Right kidney (tissue), 1 donor: Measurements from ENCODE around the gene EFNA5.

ENCODE experiments used
- DNase-seq: peaks from one replicate; pipeline ENCODE4 v3.0.0-alpha.2; 2016

The EFNA5 gene

DNA sequence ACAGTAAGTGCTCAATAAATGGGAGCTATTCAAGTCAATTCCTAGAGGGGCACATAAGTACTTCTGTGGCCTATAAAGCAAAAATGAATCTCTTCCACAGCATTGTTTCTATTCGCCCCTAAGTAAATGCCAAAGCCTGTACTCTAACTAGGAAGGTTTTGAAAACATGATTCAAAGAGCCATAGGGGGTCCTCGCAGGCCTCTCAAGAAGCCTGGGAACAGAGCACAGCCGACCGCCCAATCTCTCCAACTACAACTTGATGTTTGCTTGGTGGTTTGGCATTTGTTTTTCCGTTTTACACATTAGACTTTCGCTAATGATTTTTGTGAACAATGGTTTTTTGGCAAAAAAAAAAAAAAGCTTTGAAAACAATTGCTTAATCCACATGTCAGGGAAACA, 19.4 kb downstream of the EFNA5 start:
- no peak for DNase-seq

DNA sequence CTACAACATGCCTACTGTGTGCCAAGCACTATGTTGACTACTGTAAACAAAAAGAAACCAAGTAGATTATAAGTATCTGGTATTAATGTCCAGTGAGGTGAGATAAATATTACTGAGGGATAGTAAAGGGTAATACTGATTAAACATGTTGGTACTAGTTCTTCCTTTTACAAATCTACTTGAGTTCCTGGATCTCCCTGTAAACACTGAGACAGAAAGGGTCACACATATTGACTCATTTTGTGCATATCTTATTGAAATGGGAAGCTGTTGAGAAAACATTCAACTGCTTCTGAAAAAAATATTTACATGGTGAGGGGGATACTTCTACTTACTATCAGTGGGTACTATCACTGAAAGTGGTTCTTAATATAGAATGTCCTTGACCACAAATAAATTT, 24.3 kb downstream of the EFNA5 start:
- DNase-seq, result no peak

DNA sequence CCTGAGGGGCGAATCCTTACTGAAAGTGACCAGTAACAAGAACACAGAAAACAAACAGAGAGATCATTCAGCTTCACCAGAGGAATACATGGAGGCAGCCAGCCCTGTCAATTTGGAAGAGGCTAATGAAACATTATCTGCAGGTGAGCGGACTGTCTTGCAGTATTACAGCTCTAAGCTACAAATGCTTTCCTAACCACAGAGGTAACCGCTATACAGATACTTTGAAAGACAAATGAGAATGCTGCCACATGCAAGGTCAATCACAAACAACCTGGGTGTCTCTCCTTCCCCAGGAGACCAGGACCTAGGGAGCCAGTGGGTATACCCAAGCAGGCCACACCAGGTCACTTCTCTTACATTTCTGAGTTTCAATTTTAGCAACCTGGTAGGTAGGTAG, 30.2 kb downstream of the EFNA5 start:
- no peak for DNase-seq

DNA sequence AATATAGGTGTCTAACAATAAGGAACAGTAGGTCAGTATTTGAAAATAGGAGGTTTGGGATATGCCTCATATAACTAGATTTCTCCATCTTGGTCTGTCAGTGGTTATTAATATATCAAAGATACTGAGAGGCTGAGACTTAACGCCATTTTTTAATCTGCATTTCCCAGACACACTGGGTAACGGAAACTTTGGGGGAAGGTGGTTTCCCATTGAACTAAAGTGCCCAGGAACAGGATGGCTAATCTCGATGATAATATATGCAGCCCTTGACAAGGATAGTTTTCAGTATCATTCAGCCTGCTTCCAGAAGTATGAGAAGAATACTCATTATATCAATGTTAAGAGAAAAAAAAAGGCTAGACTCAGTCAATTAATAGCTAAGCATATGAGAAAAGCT, 30.7 kb downstream of the EFNA5 start:
- no peak for DNase-seq

DNA sequence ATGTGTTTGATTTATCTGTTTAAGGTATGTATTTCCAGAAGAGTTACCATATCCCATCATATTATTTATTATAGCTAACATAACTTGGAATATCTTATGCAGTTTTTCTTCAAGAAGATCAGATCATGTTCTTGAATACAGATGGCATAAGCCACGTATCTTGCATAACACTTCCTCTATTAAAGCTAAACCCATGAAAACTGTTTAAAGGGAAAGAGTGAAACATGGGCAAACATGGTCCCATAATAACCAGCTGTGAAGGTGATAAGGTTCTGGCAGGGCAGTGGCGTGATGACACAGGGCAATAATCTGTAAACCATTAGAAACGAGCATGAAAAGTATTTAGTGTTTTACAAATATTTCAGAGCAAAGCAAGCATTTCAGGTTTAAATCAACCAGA, 34.2 kb downstream of the EFNA5 start:
- no peak for DNase-seq

DNA sequence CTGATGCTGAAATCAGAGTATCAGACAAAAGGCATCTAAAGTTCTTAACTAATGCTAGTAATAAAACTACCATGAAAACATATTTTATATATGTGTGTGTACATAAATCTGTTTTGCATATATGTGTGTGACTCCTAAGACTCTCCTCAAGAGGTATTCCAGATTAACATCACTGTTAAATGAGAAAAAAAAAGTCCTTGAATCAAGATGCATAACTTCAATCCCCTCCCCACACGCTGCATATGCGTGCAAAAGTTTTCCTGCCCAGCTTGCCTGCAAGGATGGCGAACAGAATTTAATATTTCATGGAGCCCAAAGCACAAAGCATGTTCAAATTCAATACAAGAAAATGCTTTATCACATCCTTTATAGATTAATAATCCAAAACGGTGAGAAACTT, 34.7 kb downstream of the EFNA5 start:
- no peak for DNase-seq

DNA sequence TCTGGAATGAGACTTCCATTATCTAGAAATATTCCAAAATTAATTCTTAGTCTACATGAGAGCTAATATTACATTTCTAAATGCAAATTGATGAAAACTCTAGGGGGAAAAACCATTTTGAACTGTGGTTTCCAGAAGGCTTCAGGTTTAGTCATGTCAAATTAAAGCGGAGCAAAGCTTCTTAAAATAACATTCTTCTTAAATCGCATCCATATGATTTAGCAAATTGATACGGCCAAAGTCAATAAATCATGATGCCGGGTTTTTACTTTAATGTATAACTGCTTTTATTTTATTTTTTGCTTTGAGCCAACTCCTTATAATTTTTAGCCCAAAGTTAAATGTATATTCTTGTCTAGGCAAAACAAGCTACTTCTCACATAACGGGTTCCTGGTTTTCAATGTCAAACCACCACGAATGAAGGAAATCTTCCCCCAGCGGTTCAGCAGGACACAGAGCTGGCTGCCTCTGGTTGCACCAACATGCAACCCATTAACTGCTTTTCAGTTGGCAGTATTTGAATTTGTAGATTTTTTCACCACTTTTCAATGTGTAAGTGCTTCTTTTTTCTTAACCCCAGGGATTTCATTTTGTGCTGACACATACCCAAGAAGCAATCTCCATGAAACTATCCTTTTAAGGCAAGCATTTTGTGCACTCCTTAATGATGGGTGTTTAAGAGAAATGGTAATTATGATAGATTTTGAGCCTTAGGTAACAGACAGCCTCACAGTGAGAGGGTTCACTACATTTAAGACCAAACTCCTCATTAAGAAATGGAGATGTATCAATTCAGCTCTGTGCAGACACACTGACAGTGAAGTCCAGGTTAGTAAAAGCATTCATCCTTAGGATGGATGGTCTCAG, 35.5 kb downstream of the EFNA5 start:
- DNase-seq, result no peak

DNA sequence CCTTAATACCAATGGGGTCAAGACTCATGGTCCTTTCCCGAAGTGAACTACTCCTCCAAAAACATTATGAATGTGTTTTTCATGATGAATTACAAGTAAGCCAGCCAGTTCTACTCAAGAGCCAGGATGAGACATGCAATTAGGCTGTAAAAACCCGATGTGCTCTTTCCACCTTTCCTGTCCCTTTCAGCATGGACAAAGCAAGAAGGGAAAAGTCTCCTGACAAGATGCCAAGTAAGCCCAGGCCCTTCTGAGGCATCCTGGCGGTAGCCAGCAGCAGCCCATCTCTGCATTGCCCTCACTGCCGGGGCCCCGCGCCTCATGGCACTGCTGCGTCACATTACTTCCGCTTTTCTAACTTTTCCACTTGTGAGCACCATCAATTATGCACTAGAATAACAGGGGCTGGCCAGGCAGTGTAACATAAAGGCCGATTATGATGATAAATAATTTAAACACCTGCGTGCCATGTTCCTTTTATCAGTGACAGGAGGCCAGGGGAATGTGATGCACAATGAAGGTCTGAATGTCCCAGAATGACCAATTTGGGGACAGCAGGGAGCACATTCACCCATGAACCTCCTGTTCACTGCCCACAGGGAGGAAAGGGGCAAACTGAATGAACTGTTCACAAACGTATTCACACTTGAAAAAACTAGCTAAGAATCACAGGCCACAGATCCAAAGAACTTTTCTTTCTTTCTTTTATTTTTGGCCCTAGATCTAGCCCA, 37.4 kb downstream of the EFNA5 start:
- DNase-seq, result no peak

DNA sequence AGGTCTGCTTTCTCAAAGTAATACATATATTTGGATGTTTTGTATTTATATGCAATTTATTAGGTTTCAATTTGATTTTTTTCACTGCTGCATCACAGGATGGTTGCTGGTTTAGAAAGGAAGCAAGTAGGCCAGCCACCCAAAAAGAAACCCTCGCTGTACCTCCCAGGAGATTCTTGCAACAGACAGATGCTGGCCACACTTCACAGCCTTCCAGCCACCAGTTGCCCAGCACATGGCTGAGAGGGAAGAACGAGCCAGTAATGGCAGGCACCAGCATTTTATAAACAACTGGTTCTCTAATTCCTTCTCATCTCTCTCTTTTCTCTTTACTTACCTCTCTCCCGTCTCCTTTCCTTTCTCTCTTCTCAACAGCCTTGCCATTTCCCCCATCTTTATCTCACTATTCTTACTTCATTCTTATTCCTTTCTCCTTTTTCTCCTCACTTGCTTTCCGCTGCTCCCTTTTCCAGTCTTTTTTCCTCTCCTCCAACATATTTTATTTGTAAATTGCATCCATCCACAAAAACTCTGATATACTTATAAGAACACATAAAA, 38.9 kb downstream of the EFNA5 start:
- no peak for DNase-seq

DNA sequence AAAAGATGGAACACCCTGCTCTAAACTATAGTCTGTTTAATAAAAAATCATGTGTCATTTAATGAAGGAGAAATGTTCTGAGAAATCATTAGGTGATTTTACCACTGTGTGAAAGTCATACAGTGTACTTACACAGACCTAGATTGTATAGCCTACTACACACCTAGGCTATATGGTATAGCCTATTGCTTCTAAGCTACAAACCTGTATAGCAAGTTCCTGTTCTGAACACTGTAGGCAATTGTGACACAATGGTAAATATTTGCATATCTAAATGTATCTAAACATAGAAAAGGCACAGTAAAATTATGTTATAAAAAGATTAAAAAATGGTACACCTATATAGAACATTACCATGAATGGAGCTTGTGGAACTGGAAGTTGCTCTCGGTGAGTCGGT, 40.6 kb downstream of the EFNA5 start:
- DNase-seq, result no peak

DNA sequence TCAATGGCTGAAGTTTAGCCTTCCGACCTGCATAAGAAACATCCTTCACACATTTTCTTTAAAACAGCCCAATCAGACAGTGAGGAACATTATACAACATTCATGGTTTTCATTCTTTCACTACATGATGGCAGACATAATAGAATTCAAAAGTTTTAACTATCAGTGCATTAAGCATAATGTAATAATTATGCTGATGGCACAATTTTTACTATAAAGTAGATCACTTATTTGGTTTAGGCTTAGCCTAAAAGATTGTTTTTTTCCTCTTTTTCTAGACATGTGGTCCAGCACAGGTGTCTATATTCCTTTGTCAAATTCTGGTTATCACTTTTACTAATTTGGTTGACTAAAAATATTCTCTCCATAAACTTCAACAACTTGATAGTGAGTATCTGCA, 46.5 kb downstream of the EFNA5 start:
- no peak for DNase-seq

DNA sequence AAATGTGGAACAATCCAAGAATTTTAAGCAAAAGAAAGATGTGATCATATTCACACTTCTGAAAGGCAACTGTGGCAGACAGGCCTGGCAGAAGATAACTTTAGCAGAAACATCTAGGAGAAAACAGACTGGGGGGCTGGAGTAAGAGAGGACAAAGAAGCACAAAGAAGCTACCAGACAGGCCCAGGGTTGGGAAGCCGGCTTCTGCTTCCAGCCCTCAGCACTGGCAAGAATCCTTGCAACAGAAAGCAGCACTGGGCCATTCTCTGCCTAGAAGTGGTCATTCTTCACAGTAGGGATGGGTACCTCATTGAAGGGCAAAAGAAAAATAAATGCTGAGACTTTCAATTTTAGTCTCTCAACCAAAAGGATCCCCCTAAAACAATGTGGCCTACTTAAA, 49.6 kb downstream of the EFNA5 start:
- DNase-seq, result no peak

DNA sequence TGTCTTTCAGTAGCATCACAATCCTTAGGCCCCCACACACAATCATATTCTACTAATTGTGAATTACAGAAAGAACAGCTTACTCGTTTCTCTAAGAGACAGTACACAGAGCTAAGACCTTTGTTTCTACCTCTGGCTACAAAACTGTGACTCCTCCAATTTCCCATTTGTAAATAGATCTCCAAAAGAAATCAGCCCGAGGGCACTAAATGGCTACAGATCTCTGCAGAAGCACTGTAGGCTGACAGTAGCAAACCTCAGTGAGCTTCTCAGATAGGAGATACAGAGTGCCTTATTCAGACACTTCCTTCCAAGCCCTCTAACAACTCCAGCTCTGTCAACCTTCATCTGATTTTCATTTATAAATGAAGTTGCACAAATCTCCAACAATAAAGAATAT, 51.0 kb downstream of the EFNA5 start:
- no peak for DNase-seq

DNA sequence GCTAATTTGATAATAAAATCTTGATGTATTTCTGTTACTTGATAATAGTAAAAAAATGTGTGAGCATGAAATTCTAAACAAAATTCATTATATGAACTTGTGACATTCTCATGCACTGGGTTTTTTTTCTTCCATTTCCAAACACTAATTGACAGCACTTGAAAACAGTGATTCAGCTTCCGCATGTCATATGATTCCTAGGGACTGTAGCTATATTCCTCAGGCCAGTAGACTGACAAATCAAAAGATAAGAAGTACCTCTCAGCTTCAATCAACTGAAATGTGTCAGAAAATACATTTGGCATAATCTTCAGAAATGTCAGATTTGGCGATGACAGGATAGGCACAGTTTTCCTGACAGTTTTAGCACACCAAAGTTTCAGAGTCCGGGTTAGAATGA, 52.5 kb downstream of the EFNA5 start:
- DNase-seq, result no peak

DNA sequence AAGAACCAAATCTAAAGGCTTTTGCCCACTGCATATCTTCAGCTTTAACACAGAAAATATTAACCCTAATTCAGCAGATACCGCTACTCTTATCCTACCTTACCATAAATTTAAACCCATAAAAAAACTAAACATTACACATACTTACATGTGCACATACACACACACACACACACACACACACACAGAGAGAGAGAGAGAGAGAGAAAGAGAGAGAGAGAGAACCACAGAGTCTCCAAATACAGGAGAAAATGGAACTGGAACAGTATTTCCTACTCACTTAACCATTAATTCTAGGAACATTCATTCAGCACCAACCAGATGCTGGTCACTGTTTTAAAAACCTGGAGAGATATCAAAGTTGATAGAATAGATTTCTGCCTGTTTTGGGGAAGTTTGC, 53.7 kb downstream of the EFNA5 start:
- no peak for DNase-seq

DNA sequence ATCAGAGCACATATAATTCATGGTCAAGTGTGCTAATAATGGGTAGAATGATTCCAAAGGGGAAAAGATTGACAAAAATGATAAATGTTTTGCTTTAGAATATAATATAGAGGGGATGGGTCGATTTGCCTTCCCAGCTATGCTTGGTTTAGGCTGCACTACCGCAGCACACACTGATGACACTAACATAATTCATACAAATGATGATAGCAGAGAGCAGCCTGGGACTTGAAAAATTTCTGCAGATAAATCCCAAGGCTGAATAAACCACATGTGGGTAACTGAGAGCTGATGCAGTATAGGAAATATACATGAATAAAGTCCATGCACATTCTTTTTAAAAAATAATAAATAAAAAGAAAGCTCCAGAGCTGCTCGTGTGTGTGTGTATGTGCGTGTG, 54.5 kb downstream of the EFNA5 start:
- DNase-seq, result no peak

DNA sequence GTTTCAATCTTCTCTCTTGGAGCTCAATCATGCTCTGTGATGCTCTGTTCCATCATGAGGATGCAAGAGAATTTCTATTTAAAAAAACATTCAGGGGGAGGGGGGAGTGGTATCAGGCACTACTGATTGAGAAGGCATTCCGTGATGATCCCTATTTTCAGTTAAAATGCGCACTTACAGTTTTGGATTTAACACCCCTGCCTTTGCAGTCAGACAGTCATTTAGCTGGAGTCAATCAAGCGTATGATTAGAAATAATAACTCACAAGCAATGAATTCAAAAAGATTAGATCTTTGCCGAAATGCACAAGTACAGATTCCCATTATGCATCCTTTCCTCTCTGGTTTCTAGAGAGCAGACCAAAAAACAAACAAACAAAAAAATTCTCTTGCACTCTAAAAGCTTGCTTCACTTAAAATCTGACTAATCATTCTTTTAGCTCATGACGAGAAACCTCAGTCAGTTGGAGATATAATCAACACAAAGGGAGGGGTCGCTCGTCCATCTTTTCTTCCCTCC, 55.4 kb downstream of the EFNA5 start:
- DNase-seq, result no peak

DNA sequence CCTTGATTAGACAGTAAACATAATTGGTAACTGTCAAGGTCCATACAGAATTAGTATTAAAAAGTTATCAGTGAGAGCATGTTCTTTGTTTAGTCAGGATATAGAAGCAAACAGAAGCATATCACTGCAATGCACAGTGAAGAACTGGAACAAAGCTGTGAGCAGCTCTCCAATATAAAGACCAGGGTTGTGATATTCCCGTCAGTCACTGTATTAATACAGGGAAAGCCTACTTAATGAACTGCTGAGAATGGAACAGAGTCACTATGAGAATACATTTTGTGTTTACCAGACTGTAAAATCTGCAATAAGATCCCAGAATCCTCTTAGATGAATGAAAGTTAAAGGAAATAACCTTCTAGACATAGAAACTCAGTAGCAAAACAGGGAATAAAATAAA, 58.2 kb downstream of the EFNA5 start:
- DNase-seq, result no peak

DNA sequence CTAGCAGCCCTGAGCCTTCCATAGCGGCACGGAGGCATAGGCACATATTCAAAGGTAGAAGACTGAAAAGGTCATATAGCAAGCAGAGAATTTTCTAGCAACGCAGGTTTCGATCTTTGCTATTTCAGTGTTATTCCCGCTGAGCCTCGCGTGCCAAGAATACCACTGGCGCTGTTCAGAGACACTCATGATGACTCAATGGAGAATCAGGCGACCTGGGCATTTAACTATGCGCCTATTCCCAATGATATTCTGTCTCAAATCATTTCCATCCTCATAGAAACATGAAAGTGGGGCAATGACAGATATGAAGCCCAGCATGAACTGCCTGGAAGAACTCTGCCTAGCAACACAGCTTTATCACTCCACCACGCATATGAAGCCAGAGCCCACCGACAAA, 59.9 kb downstream of the EFNA5 start:
- no peak for DNase-seq

DNA sequence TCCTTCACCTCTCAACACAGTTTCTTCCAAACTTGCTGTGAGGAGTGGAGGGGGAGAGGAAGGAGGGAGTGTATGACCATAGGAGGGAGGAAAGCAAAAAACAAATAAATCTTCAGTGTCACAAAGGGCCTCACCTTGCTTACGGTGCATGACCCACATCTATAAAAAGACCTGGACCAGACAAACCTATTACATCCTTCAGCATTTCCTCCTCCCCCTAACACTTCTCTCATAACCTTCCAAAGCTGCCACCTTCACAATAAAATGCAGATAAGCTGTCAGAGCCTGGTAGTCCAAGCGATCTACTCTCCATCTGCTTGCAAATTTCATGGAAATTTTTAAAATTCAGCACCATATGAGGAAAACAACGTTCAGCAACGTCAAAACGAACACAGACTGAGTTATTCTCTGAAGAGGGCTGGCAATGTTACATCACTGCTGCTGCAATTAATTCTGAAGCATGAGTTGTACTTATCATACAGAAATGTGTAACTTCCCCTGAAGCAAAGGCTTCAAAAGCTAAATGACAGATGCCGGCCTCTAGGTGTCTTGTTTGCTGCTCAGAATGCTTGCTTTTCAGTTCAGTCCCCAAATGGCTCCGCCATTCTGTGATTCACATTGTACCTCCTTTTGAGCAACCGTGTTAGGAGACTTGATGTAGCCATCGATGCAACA, 62.9 kb downstream of the EFNA5 start:
- no peak for DNase-seq

DNA sequence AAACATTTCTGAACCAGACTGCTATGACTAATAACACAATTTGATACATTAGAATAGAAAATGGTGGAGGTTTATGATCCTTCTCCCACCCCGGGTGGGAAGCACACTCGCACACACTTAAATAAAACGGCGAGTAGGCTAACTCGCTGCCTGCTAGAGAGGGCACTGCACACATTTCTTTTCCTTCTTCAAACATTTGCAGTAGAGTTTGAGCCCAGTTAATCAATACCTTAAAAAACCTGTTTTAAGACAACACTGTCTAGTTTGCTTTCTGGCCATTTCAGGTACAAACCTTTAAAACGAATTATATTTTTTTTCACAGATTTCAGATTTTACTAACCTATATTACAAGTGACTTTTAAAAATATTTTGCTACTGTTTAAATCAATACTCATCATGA, 63.5 kb downstream of the EFNA5 start:
- no peak for DNase-seq

DNA sequence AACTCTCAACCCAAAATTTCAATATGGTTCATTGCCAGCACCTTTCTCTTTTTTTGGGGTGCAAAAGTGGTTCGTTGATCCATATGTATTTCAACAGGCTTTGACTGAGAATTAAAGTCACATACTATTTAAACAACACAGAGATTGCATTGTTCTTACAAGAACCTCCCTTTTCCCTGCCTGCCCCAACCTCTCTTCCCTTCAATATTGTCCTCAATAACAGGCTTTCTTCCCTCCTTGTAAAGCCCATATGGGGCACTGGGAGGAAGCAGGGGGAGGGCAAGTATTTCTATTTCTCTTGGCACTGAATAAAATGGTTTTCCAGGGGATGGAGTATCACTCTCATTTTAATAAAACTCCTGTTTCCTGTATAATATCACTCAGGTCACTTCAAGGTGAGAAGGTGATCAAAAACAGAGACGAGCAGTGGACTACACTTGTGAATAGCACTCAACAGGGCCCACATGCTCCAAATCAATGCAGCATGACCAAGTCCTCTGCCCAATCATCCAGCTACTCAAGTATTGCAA, 65.1 kb downstream of the EFNA5 start:
- no peak for DNase-seq

DNA sequence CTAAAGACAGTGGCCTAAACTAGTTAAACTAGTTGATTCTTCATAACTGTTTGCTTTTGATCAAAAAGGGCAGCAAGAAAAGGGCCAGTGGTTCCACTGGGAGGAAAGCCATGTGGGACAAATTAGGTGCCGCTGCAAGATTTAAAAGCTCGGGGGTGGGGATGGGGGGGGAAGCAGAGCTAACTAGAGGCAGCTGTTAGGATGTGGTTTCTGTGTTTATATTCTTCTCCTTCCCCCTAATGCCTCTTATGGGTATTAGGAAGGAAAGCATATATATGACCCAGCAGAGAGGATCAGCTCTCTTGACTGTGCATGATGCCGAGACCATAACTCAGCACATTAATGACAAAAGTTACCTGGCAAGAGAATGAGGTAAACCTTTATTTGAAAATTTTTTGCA, 65.7 kb downstream of the EFNA5 start:
- DNase-seq, result no peak
